Cardiac fibroblast (primary cell): ENCODE data around the gene RTP5.
"Not testable (repeated sequence)": the region's sequence is repeated elsewhere in the genome, so short reads cannot be mapped to it uniquely, and the experiment has no call there.

ENCODE experiments used
- DNase-seq, 2 donors: peaks; one replicate each; pipeline versions ENCODE4 v3.0.0 to v3.0.0-alpha.2; 2010; ENCODE audit warnings: low read depth in 2 of 2
- H3K4me3 ChIP-seq, 2 donors: replicated peaks in 1 of 2; 1 replicate in 1 of 2; 2 replicates in 1 of 2; pipeline ENCODE4 v1.5.1; 2011; ENCODE audit warnings: low read depth in 2 of 2, low read length in 2 of 2, mild to moderate bottlenecking in 2 of 2, moderate library complexity in 1 of 2
- CTCF ChIP-seq: IDR thresholded peaks from one replicate; pipeline ENCODE4 v1.5.1; 2011; ENCODE audit warnings: low read depth, mild to moderate bottlenecking, low read length, inconsistent platforms

RTP5 gene

GRCh38 chr2:241914542-241914941, 45.0 kb downstream of the RTP5 start:
- DNase-seq, result no peak
- no peak for TF ChIP-seq CTCF
- no peak overlapping the region for H3K4me3 ChIP-seq

- H3K4me3 ChIP-seq, DNase-seq: not testable (repeated sequence)
Measured at GRCh38 chr2:241921631-241922030, 52.1 kb downstream of the RTP5 start.

- TF ChIP-seq CTCF, result no peak
- DNase-seq, result no peak
- no peak overlapping the region for H3K4me3 ChIP-seq
Measured at GRCh38 chr2:241922411-241922810, 52.9 kb downstream of the RTP5 start.

DNA sequence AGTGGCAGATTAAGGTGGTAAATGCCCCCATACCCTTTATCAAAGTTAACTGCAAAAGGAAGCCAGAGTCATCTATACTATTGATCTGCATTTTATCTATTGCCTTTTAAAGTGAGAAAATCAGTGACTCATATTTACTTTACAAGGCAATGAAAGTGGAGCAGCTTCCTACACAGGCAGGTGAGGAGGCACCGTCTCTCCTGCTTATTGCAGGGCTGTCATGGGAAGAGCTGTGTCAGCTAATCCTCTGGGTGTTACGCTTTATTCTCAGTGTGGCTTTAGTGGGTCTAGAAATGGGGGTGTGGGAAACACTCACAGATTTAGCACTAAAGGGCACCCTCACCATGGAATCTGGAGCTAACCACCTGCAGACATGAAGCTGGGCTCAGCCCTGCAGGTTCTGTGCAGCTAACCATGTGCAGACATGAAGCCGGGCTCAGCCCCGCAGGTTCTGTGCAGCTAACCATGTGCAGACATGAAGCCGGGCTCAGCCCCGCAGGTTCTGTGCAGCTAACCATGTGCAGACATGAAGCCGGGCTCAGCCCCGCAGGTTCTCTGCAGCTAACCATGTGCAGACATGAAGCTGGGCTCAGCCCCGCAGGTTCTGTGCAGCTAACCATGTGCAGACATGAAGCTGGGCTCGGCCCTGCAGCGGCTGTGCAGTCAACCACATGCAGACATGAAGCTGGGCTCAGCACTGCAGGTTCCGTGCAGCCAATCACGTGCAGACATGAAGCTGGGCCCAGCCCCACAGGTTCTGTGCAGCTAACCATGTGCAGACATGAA, 53.5 kb downstream of the RTP5 start:
- H3K4me3 ChIP-seq, DNase-seq: not testable (repeated sequence)
